H9 (cell line): ENCODE data around the gene RPRD1A. TPM values are rescaled to one million over a fixed set of nuclear protein-coding genes. Genes with fewer than 3 reads are reported as not detected.

Experiments used
- DNase-seq: peaks from one replicate; pipeline ENCODE4 v3.0.0-alpha.2; 2017
- H2AFZ ChIP-seq: one replicate; pipeline ENCODE4 v1.6.1; 2013; ENCODE audit warnings: mild to moderate bottlenecking, low read length, control low read depth, moderate library complexity
- H2AK5ac ChIP-seq: 2 replicates; pipeline ENCODE4 v1.6.1; 2013; ENCODE audit warnings: low read length, control low read depth, mixed read lengths; ENCODE audit not compliant: insufficient read length
- H2BK120ac ChIP-seq: one replicate; pipeline ENCODE4 v1.6.1; 2013; ENCODE audit warnings: low read depth, mild to moderate bottlenecking, low read length, control low read depth, inconsistent platforms; ENCODE audit not compliant: poor library complexity, severe bottlenecking
- H2BK12ac ChIP-seq: 2 replicates; pipeline ENCODE4 v1.6.1; 2013; ENCODE audit warnings: low read length, control low read depth, mixed read lengths, low read depth; ENCODE audit not compliant: insufficient read length
- H2BK15ac ChIP-seq: 2 replicates; pipeline ENCODE4 v1.6.1; 2013; ENCODE audit warnings: low read depth, low read length, control low read depth
- H2BK20ac ChIP-seq: one replicate; pipeline ENCODE4 v1.6.1; 2013; ENCODE audit warnings: low read depth, mild to moderate bottlenecking, low read length, control low read depth, inconsistent platforms; ENCODE audit not compliant: poor library complexity, severe bottlenecking
- H2BK5ac ChIP-seq: 2 replicates; pipeline ENCODE4 v1.6.1; 2013; ENCODE audit warnings: low read length, control low read depth, mixed read lengths; ENCODE audit not compliant: insufficient read length
- H3K14ac ChIP-seq: 2 replicates; pipeline ENCODE4 v1.6.1; 2013; ENCODE audit warnings: low read length, control low read depth; ENCODE audit not compliant: insufficient read depth
- H3K18ac ChIP-seq: 2 replicates; pipeline ENCODE4 v1.6.1; 2013; ENCODE audit warnings: low read depth, mild to moderate bottlenecking, mixed read lengths, low read length, control low read depth; ENCODE audit not compliant: insufficient read length
- H3K23ac ChIP-seq: 2 replicates; pipeline ENCODE4 v1.6.1; 2013; ENCODE audit warnings: low read length, control low read depth, mixed read lengths, low read depth; ENCODE audit not compliant: insufficient read length
- H3K23me2 ChIP-seq: 2 replicates; pipeline ENCODE4 v1.6.1; 2013; ENCODE audit warnings: low read depth, mild to moderate bottlenecking, mixed read lengths, low read length, control low read depth; ENCODE audit not compliant: insufficient read length, poor library complexity, severe bottlenecking
- H3K27ac ChIP-seq: 2 replicates; pipeline ENCODE4 v1.5.1; 2013; ENCODE audit warnings: low read length, control low read depth, mixed read lengths, low read depth; ENCODE audit not compliant: insufficient read length
- H3K27me3 ChIP-seq: 2 replicates; pipeline ENCODE4 v1.6.1; 2013; ENCODE audit warnings: low read length, control low read depth, inconsistent platforms; ENCODE audit not compliant: insufficient read depth
- H3K4ac ChIP-seq: 2 replicates; pipeline ENCODE4 v1.6.1; 2013; ENCODE audit warnings: low read depth, mild to moderate bottlenecking, control low read depth, inconsistent platforms, low read length, moderate library complexity
- H3K4me1 ChIP-seq: 2 replicates; pipeline ENCODE4 v1.6.1; 2013; ENCODE audit warnings: low read length, control low read depth, inconsistent platforms; ENCODE audit not compliant: insufficient read depth
- H3K4me2 ChIP-seq: 2 replicates; pipeline ENCODE4 v1.6.1; 2013; ENCODE audit warnings: low read length, control low read depth, mixed read lengths; ENCODE audit not compliant: insufficient read length, insufficient read depth
- H3K56ac ChIP-seq: 2 replicates; pipeline ENCODE4 v1.6.1; 2013; ENCODE audit warnings: low read depth, mild to moderate bottlenecking, mixed read lengths, low read length, control low read depth; ENCODE audit not compliant: insufficient read length
- H3K79me1 ChIP-seq: 2 replicates; pipeline ENCODE4 v1.6.1; 2013; ENCODE audit warnings: low read depth, mild to moderate bottlenecking, moderate library complexity, low read length, control low read depth, inconsistent platforms; ENCODE audit not compliant: insufficient read depth, poor library complexity, severe bottlenecking
- H3K79me2 ChIP-seq: 2 replicates; pipeline ENCODE4 v1.6.1; 2013; ENCODE audit warnings: low read length, control low read depth, inconsistent platforms; ENCODE audit not compliant: insufficient read depth
- H3K9ac ChIP-seq: 2 replicates; pipeline ENCODE4 v1.6.1; 2013; ENCODE audit warnings: low read length, control low read depth, mixed read lengths; ENCODE audit not compliant: insufficient read length; ENCODE audit errors: extremely low read depth
- H3K9me3 ChIP-seq: one replicate; pipeline ENCODE4 v1.6.1; 2013; ENCODE audit warnings: low read depth, low read length, inconsistent platforms; ENCODE audit not compliant: control insufficient read depth
- H3T11ph ChIP-seq: one replicate; pipeline ENCODE4 v1.6.1; 2013; ENCODE audit warnings: mild to moderate bottlenecking, low read length, control low read depth, inconsistent platforms
- H4K20me1 ChIP-seq: one replicate; pipeline ENCODE4 v1.6.1; 2013; ENCODE audit not compliant: control insufficient read depth, insufficient read length, insufficient read depth
- H4K5ac ChIP-seq: 2 replicates; pipeline ENCODE4 v1.6.1; 2013; ENCODE audit warnings: low read depth, mild to moderate bottlenecking, mixed read lengths, low read length, control low read depth; ENCODE audit not compliant: insufficient read length
- H4K8ac ChIP-seq: replicated peaks from 2 replicates; pipeline ENCODE4 v1.6.1; 2013; ENCODE audit warnings: low read length, control low read depth, mixed read lengths, low read depth; ENCODE audit not compliant: insufficient read length
- H4K91ac ChIP-seq: 2 replicates; pipeline ENCODE4 v1.6.1; 2013; ENCODE audit warnings: low read depth, mild to moderate bottlenecking, moderate library complexity, mixed read lengths, low read length, control low read depth; ENCODE audit not compliant: insufficient read length
- H3K27ac Mint-ChIP-seq, 3 experiments: 2 replicates in 2 of 3; 3 replicates in 1 of 3; pipeline ENCODE4 v1.8.0; 2020 to 2021; ENCODE audit warnings: mixed read lengths in 3 of 3, mild to moderate bottlenecking in 1 of 3, moderate library complexity in 1 of 3
- H3K27me3 Mint-ChIP-seq: 2 replicates; pipeline ENCODE4 v1.8.0; 2021; ENCODE audit warnings: low read depth, mild to moderate bottlenecking, moderate library complexity, mixed read lengths
- H3K36me3 Mint-ChIP-seq, 3 experiments: 2 replicates in 2 of 3; 3 replicates in 1 of 3; pipeline ENCODE4 v1.8.0; 2020 to 2021; ENCODE audit warnings: low read depth in 3 of 3, mixed read lengths in 3 of 3; ENCODE audit not compliant: insufficient read depth in 1 of 3
- H3K4me1 Mint-ChIP-seq, 2 experiments: 2 replicates each; pipeline ENCODE4 v1.8.0; 2020; ENCODE audit warnings: mixed read lengths in 2 of 2
- H3K4me3 Mint-ChIP-seq, 2 experiments: 2 replicates in 1 of 2; 3 replicates in 1 of 2; pipeline ENCODE4 v1.8.0; 2020 to 2021; ENCODE audit warnings: mild to moderate bottlenecking in 2 of 2, mixed read lengths in 2 of 2, moderate library complexity in 1 of 2
- H3K9me3 Mint-ChIP-seq, 2 experiments: 2 replicates in 1 of 2; 3 replicates in 1 of 2; pipeline ENCODE4 v1.8.0; 2020; ENCODE audit warnings: mild to moderate bottlenecking in 2 of 2, mixed read lengths in 2 of 2, moderate library complexity in 1 of 2
- CTCF ChIP-seq: fragments of 200-600 bp; sonication (generic); conservative IDR thresholded peaks from 3 replicates; pipeline ENCODE4 v1.8.0; 2021; ENCODE audit warnings: antibody characterized with exemption, mild to moderate bottlenecking
- WGBS: extraction: QIAGEN DNeasy Blood & Tissue Kit; methylation state at CpG from one replicate; pipeline ENCODE4 v1.1.7; 2013; ENCODE audit warnings: missing lambda C conversion rate, low lambda C conversion rate, mixed read lengths; ENCODE audit not compliant: insufficient read length; ENCODE audit errors: extremely low coverage; 5-methylcytosine and 5-hydroxymethylcytosine counted together
- total RNA-seq: library from RNA; stranded (reverse); gene quantifications from 2 replicates; pipeline ENCODE4 v1.2.1, GENCODE V29; 2021

Gene RPRD1A
- total RNA-seq, 1 experiment from 2014 or later = 107 TPM

DNA sequence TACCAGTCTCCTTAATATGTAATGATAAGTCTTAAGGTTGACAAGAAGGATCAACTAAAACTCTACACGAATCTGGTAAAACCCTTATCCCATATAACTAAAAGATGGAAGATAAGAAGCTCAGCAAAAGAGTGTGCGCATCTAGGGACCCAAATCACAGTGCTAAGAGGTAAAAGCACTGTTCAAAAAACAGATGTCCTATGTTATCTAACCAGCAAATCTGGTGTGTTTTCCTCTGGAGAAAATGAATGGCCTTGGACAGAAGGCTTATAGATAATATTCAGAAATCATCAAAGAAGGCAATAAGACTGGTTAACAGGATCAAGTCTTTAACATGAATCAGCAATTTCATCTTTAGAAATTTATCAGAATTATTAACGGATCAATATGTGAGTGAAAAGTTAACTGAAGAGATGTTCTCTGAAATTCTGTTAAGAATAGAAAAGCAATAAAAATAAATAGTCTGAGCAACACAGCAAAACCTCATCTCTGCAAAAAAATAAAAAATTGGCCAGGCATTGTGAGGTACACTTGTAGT lies 47.1 kb downstream of the RPRD1A start:
- Histone ChIP-seq H3K27ac (no peak overlapping the region), H2BK12ac (no peak overlapping the region), H3K4ac (no peak overlapping the region), H3K79me2 (no peaks in the 10 kb centered on the region), H3K14ac (no peak overlapping the region), H3T11ph (no peak overlapping the region), H4K5ac (no peak overlapping the region), H3K18ac (no peak overlapping the region), H3K27me3 (no peaks in the 10 kb centered on the region), H2BK120ac (no peak overlapping the region), H2AK5ac (no peak overlapping the region), H4K8ac (no peak overlapping the region), H2AFZ (no peak overlapping the region), H2BK5ac (no peak overlapping the region), H3K23ac (no peak overlapping the region), H3K9me3 (no peaks in the 10 kb centered on the region), H3K56ac (no peak overlapping the region), H3K23me2 (no peaks in the 10 kb centered on the region), H4K20me1 (no peaks in the 10 kb centered on the region), H3K9ac (no peak overlapping the region), H3K79me1 (no peaks in the 10 kb centered on the region), H2BK20ac (no peak overlapping the region), H3K4me2 (no peak overlapping the region), H4K91ac (no peak overlapping the region), H3K4me1 (no peaks in the 10 kb centered on the region), H2BK15ac (no peak overlapping the region)
- no CpG with 5 or more reads among the region's 3 CpGs for WGBS
- H3K36me3 Mint-ChIP-seq = peaks cover 3 to 8% (median 4%) of the 10 kb centered on the region in 3 experiments; a peak in 5 of 7 replicates
- peaks cover 0 to 6% of the 10 kb centered on the region in 2 experiments; a peak in 2 of 4 replicates for H3K4me1 Mint-ChIP-seq
- no peaks in the 10 kb centered on the region for H3K27me3 Mint-ChIP-seq
- peak overlapping the region in 1 of 3 experiments; percentile 21; a peak in 2 of 7 replicates for H3K27ac Mint-ChIP-seq
- no peaks in the 10 kb centered on the region for H3K9me3 Mint-ChIP-seq
- H3K4me3 Mint-ChIP-seq = no peak overlapping the region
- DNase-seq = no peak
- TF ChIP-seq CTCF = no peak
